Measurements from ENCODE around the gene ATG2A. TPM values are rescaled to one million over a fixed set of nuclear protein-coding genes. Genes with fewer than 3 reads are reported as not detected.
A peak's percentile ranks its signal among the peaks of the same experiment; 100 is the strongest.

The ATG2A gene
- total and polyA plus RNA-seq, 2 experiments from 2014 or later = 13.3 to 36.2 TPM

DNA sequence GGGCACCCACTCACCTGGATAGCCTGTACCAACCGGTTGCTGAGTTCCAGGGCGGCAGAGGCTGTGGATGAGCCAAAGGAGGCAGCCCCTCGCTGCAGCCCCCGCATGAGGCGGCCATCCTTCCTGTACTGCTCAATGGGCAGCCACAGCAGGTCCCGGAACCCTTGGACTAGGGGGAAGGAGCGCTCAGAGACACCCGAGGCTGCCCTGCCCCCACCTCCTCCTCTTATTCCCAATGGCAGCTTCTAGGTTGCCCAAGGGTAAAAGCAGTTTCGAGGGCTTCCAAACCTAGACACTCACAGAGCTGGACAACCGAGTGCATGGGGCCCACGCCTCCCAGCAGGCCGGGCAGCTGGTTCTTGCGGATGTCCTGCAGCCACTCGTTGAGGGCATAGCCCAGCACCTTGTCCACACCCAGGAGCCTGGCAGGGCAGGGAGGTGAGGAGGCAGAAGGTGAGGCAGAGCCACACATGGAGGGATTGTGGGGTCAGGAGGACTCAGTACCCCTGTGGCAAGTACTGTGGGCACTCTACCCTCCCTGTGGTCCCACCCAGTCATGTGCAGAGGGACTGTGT is 20.5 kb downstream of the ATG2A start:
- H3K9me3 ChIP-seq (ENCODE audit: low read depth) = no peaks in the 10 kb centered on the region
- TF ChIP-seq CTCF (IDR thresholded peaks at IDR 0.05; ENCODE audit: low read depth, low read length) = no peak
- H3K4me1 ChIP-seq (ENCODE audit: low read depth) = no peaks in the 10 kb centered on the region
- H3K36me3 ChIP-seq = peaks cover 12% of the 10 kb centered on the region
- H3K27ac ChIP-seq = no peak overlapping the region
- no peaks in the 10 kb centered on the region for H3K27me3 ChIP-seq
- H3K4me3 ChIP-seq = no peak overlapping the region
- no peak for DNase-seq (ENCODE audit: low read depth in 1 of 2, low spot score in 1 of 2)

- Histone ChIP-seq H3K27me3 (no peaks in the 10 kb centered on the region), H3K9me3 (ENCODE audit: low read depth) (no peaks in the 10 kb centered on the region), H3K4me3 (no peak overlapping the region), H3K36me3 (peaks cover 5% of the 10 kb centered on the region), H3K27ac (no peak overlapping the region), H3K4me1 (ENCODE audit: low read depth) (no peaks in the 10 kb centered on the region)
- no peak for DNase-seq (ENCODE audit: low read depth in 1 of 2, low spot score in 1 of 2)
- no peak for TF ChIP-seq CTCF (IDR thresholded peaks at IDR 0.05; ENCODE audit: low read depth, low read length)
Measured at GRCh38 chr11:64894812-64895452, 22.1 kb downstream of the ATG2A start.

GRCh38 chr11:64894070-64894811 is 22.8 kb downstream of the ATG2A start:
- H3K27ac ChIP-seq = no peak overlapping the region
- no peaks in the 10 kb centered on the region for H3K9me3 ChIP-seq (ENCODE audit: low read depth)
- H3K27me3 ChIP-seq = no peaks in the 10 kb centered on the region
- H3K4me3 ChIP-seq = no peak overlapping the region
- peak; percentile 76 to 90 for DNase-seq (ENCODE audit: low read depth in 1 of 2, low spot score in 1 of 2)
- TF ChIP-seq CTCF (IDR thresholded peaks at IDR 0.05; ENCODE audit: low read depth, low read length) = peak; percentile 87
- H3K36me3 ChIP-seq = peaks cover 5% of the 10 kb centered on the region
- peaks cover 2% of the 10 kb centered on the region for H3K4me1 ChIP-seq (ENCODE audit: low read depth)

GRCh38 chr11:64893194-64894069 is 23.6 kb downstream of the ATG2A start:
- Histone ChIP-seq H3K9me3 (ENCODE audit: low read depth) (no peaks in the 10 kb centered on the region), H3K36me3 (peaks cover 3% of the 10 kb centered on the region), H3K4me3 (no peak overlapping the region), H3K27me3 (no peaks in the 10 kb centered on the region), H3K27ac (no peak overlapping the region), H3K4me1 (ENCODE audit: low read depth) (peaks cover 10% of the 10 kb centered on the region)
- no peak for TF ChIP-seq CTCF (IDR thresholded peaks at IDR 0.05; ENCODE audit: low read depth, low read length)
- no peak for DNase-seq (ENCODE audit: low read depth in 1 of 2, low spot score in 1 of 2)

GRCh38 chr11:64892838-64893193 is 24.2 kb downstream of the ATG2A start:
- H3K4me1 ChIP-seq (ENCODE audit: low read depth) = peaks cover 15% of the 10 kb centered on the region
- no peaks in the 10 kb centered on the region for H3K9me3 ChIP-seq (ENCODE audit: low read depth)
- no peaks in the 10 kb centered on the region for H3K27me3 ChIP-seq
- TF ChIP-seq CTCF (IDR thresholded peaks at IDR 0.05; ENCODE audit: low read depth, low read length) = no peak
- H3K27ac ChIP-seq = no peak overlapping the region
- no peak overlapping the region for H3K4me3 ChIP-seq
- no peak for DNase-seq (ENCODE audit: low read depth in 1 of 2, low spot score in 1 of 2)
- no peaks in the 10 kb centered on the region for H3K36me3 ChIP-seq

Data from cardiac muscle cell (in vitro differentiated cells and primary cell).